HUES48 (cell line): ENCODE data around the gene FNTB.
"Not testable (repeated sequence)": the region's sequence is repeated elsewhere in the genome, so short reads cannot be mapped to it uniquely, and the experiment has no call there.

Experiments
- H3K27ac ChIP-seq: one replicate; pipeline ENCODE4 v1.7.0; 2013; ENCODE audit warnings: low read depth, low read length, inconsistent platforms
- H3K27me3 ChIP-seq: 2 replicates; pipeline ENCODE4 v1.6.1; 2013; ENCODE audit warnings: mild to moderate bottlenecking, low read length; ENCODE audit not compliant: control insufficient read depth, insufficient read depth
- H3K36me3 ChIP-seq: 2 replicates; pipeline ENCODE4 v1.6.1; 2013; ENCODE audit warnings: low read length; ENCODE audit not compliant: control insufficient read depth, insufficient read depth
- H3K4me1 ChIP-seq: 2 replicates; pipeline ENCODE4 v1.6.1; 2013; ENCODE audit warnings: mild to moderate bottlenecking, low read length; ENCODE audit not compliant: control insufficient read depth, insufficient read depth
- H3K4me3 ChIP-seq: 2 replicates; pipeline ENCODE4 v1.5.1; 2013; ENCODE audit warnings: mild to moderate bottlenecking, low read depth, low read length
- H3K9ac ChIP-seq: 2 replicates; pipeline ENCODE4 v1.6.1; 2013; ENCODE audit warnings: mild to moderate bottlenecking, low read depth, low read length, moderate library complexity
- H3K9me3 ChIP-seq: 2 replicates; pipeline ENCODE4 v1.6.1; 2013; ENCODE audit warnings: low read length; ENCODE audit not compliant: control insufficient read depth, insufficient read depth

Gene FNTB

DNA sequence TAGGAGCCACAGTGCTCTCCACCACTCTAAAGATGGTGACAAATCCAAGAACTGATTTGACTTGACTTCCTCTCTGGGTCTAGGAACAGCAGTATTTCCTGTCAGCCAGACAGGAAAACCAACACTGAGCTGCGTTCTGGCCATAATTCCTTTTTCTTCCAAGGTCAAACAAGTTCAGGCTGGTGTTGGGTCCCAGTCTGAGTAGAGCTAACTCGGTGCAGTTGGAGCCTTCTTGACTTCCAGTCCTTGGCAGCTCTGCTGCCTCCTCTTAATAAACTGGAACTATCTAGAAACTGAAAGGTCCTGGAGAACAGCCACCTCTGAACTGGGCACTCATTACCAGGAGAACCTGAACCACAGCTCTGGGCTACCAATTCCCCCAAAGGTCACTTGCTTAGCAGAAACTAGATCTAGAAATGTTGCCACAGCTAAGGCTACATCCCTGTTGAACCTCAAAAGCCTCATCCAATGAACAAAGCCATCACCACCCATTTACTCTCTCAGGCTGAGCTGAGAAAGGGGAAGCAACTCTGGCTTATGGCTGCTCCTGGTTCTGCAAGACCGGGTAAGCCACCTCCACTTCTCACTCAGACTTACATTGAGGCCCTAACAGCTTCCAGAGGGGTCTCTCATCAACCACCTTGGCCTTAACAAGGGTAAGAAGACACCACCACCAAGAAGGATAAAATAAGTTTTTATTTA lies 87.9 kb downstream of the FNTB start:
- Histone ChIP-seq H3K27me3 (no peaks in the 10 kb centered on the region), H3K9ac (no peak overlapping the region), H3K4me3 (no peak overlapping the region), H3K9me3 (no peaks in the 10 kb centered on the region), H3K36me3 (peaks cover 58% of the 10 kb centered on the region), H3K4me1 (no peaks in the 10 kb centered on the region), H3K27ac (no peak overlapping the region)

- H3K4me1 ChIP-seq: no peaks in the 10 kb centered on the region
- H3K27ac ChIP-seq: no peak overlapping the region
- no peak overlapping the region for H3K4me3 ChIP-seq
- peaks cover 58% of the 10 kb centered on the region for H3K36me3 ChIP-seq
- H3K9me3 ChIP-seq: no peaks in the 10 kb centered on the region
- H3K9ac ChIP-seq: no peak overlapping the region
- no peaks in the 10 kb centered on the region for H3K27me3 ChIP-seq
These were observed 89.1 kb downstream of the FNTB start for GRCh38 chr14:65075628-65076325.

- Histone ChIP-seq H3K27ac (no peak overlapping the region), H3K9ac (no peak overlapping the region), H3K36me3 (peaks cover 72% of the 10 kb centered on the region), H3K4me3 (no peak overlapping the region), H3K27me3 (no peaks in the 10 kb centered on the region), H3K4me1 (no peaks in the 10 kb centered on the region), H3K9me3 (no peaks in the 10 kb centered on the region)
These were observed 90.6 kb downstream of the FNTB start for GRCh38 chr14:65077318-65077717.

DNA sequence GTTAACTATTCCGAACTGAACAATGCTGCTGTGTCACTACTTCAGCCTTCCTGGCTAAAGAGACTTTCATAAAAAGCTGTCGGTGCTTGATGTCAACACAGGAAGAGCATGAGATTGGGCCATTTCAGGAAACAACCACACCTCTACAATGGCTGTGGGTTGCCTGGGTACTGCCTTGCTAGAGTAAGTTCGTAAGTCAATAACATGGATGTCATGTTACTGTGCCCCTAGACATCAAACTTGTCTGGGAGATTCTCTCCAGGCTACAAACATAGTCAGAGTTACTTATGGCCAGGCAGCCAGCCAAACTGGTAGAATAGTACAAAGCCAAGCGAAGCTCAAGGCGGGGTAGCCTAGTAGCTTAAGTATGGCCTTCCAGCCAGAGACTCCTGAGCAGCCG lies 92.5 kb downstream of the FNTB start:
- Histone ChIP-seq H3K36me3 (peaks cover 74% of the 10 kb centered on the region), H3K9me3 (no peaks in the 10 kb centered on the region), H3K27ac (no peak overlapping the region), H3K27me3 (no peaks in the 10 kb centered on the region), H3K4me1 (0 out of 2 replicates have a peak, but pooled peaks cover 3% of the 10 kb centered on the region), H3K4me3 (no peak overlapping the region), H3K9ac (no peak overlapping the region)

DNA sequence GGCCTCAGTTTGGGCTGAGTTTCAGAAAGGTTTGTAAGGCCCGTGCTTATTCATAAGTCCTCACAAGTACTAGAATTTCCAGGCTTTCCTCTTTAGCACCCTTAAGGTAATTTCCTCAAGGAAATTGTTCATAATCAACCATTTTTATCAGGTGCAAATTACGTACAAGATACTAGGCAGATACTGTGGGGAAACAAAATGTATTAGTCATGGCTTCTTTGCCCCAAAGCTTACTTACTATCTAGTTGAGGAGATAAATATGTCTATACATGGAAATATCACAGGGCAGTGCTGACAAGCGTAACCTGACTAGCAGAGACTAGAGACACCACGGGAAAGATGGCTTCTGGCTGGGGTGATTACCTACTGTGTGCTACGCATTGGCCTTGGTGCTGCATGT lies 93.1 kb downstream of the FNTB start:
- Histone ChIP-seq H3K4me1 (0 out of 2 replicates have a peak, but pooled peaks cover 3% of the 10 kb centered on the region), H3K36me3 (peaks cover 79% of the 10 kb centered on the region), H3K4me3 (no peak overlapping the region), H3K9ac (no peak overlapping the region), H3K9me3 (no peaks in the 10 kb centered on the region), H3K27me3 (no peaks in the 10 kb centered on the region), H3K27ac (no peak overlapping the region)

DNA sequence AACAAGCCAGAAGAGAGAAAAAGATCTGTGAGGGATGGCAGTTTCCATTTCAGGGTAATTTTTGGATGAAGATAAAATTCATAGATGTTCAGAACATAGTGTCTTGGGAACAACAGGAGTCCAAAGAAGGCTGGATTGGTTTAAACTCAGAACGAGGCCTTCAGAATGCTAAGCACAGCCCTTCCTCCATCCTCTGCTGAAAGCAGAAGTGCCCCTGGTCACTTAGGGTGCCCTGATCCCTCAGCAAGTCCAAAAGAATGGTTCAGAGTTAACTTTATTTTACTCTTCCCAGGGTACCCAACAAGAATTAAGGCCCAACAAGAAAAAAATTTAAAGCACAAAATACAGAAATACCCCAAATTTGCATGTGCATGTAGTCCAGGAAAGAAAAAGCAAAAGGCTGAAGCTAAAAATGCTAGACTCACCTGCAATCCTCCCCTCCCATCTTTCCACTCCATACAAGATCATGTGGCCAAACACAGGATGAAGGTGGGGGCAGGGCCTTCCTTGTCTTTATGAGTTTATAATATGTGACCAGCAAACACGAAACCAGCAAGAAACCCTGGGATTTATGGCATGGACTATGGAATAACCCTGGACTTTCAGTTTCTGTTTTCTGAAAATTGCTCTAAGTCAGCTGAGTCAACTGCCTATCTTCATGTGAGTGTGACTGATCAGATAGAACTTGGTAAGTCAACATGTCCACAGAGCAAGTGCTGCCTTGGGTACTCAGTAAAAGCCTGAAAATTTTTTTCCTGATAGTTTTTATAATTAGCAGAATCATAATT lies 94.5 kb downstream of the FNTB start:
- no peak overlapping the region for H3K27ac ChIP-seq
- H3K36me3 ChIP-seq: peaks cover 82% of the 10 kb centered on the region
- no peak overlapping the region for H3K9ac ChIP-seq
- no peak overlapping the region for H3K4me3 ChIP-seq
- H3K9me3 ChIP-seq: peaks cover 8% of the 10 kb centered on the region; the same call in 1 of the 2 replicates
- no peaks in the 10 kb centered on the region for H3K27me3 ChIP-seq
- 0 out of 2 replicates have a peak, but pooled peaks cover 3% of the 10 kb centered on the region for H3K4me1 ChIP-seq

- H3K27me3 ChIP-seq: no peaks in the 10 kb centered on the region
- no peak overlapping the region for H3K4me3 ChIP-seq
- no peak overlapping the region for H3K27ac ChIP-seq
- H3K9ac ChIP-seq: no peak overlapping the region
- peaks cover 21% of the 10 kb centered on the region for H3K9me3 ChIP-seq
- 0 out of 2 replicates have a peak, but pooled peaks cover 3% of the 10 kb centered on the region for H3K4me1 ChIP-seq
- peaks cover 79% of the 10 kb centered on the region for H3K36me3 ChIP-seq
These were observed 96.2 kb downstream of the FNTB start for GRCh38 chr14:65082930-65083329.

DNA sequence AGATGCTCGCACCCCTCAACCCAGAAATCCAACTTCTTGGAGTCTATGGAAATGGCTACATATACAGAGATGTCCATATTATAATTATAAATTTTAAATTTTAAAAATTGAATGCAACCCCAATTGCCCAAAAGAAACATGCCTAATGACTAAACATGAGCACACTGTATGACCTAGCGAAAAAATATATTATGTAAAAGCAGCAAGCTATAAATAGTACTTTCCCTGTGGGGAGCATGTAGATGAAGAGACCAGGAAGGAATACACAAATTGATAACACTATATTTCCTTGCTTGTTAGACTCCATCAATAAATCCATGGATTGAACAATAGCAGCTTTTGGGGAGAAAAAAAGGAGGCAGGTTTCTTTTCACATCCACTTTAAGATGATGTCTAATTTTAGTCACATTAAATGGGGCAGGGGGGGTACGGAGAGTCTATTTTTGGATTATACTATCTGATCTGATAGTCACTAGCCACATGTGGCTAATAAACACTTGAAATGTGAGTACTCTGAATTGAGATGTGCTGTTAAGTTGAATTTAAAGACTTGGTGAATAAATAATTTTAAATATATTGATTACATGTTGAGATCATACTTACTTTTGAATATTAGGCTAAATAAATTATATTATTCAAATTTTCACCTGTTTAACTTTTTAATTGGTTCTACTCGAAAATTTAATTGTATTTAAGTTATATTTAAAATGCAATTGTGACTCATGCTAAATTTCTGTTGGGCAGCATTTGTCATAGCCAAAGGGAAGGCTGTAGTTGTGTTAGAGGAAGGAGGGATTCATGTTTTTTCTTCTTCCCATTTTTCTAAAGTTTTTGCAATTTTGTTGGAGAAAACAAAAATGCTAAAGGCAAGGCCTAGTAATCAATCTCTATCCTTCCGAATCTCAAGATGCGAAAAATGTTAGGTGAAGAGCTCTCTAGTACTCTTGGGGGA lies 98.1 kb downstream of the FNTB start:
- Histone ChIP-seq H3K27ac (no peak overlapping the region), H3K4me3 (no peak overlapping the region), H3K36me3 (peaks cover 88% of the 10 kb centered on the region)

DNA sequence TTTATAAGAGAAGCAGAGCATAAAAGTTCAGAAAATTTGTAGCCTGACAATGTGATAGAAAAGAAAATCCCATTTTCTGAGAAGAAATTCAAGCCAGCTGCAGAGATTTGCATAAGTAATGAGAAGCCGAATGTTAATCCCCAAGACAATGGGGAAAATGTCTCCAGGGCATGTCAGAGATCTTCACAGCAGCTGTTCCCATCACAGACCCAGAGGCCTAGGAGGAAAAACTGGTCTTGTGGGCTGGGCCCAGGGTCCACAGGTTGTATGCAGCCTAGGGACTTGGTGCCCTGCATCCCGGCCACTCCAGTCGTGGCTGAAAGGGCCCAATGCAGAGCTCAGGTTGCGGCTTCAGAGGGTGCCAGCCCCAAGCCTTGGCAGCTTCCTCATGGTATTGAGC lies 100.0 kb downstream of the FNTB start:
- not testable (repeated sequence) for H3K27me3 ChIP-seq, H3K4me3 ChIP-seq, H3K9ac ChIP-seq, H3K4me1 ChIP-seq
- H3K9me3 ChIP-seq: peaks cover 34% of the 10 kb centered on the region
- peaks cover 85% of the 10 kb centered on the region for H3K36me3 ChIP-seq
- peak overlapping the region; percentile 6 for H3K27ac ChIP-seq

More for the DNA sequence above, 98.1 kb downstream of the FNTB start:
- Histone ChIP-seq H3K9me3 (peaks cover 34% of the 10 kb centered on the region), H3K27me3 (no peaks in the 10 kb centered on the region), H3K9ac (no peak overlapping the region), H3K4me1 (0 out of 2 replicates have a peak, but pooled peaks cover 3% of the 10 kb centered on the region)

GRCh38 chr14:65087835-65088234 lies 101.1 kb downstream of the FNTB start:
- Histone ChIP-seq H3K36me3 (peaks cover 87% of the 10 kb centered on the region), H3K9me3 (peaks cover 34% of the 10 kb centered on the region)
- H3K9ac ChIP-seq, H3K27ac ChIP-seq, H3K4me1 ChIP-seq, H3K4me3 ChIP-seq, H3K27me3 ChIP-seq: not testable (repeated sequence)
